NOMO-1 (cell line): Measurements from ENCODE around the gene ADCY9.

Source experiments
- DNase-seq, 2 experiments: peaks; one replicate each; lab custom pipeline; 2025; ENCODE audit not compliant: unreplicated experiment in 2 of 2; lab: John Stamatoyannopoulos, UW

ADCY9 gene

GRCh38 chr16:4124535-4125294 lies 8.5 kb upstream of the ADCY9 start:
- no peak for DNase-seq

GRCh38 chr16:4123616-4124300 lies 7.5 kb upstream of the ADCY9 start:
- no peak for DNase-seq

- no peak for DNase-seq
These were observed 3.9 kb upstream of the ADCY9 start for GRCh38 chr16:4120176-4120575.

GRCh38 chr16:4117250-4117578 lies 972 bp upstream of the ADCY9 start:
- DNase-seq: no peak

- DNase-seq: no peak
These were observed 308 bp downstream of the ADCY9 start for GRCh38 chr16:4115949-4116318.

- DNase-seq: peak; percentile 34 to 59
These were observed 863 bp downstream of the ADCY9 start for GRCh38 chr16:4115209-4115948.

- peak in 1 of 2 experiments; percentile 30 for DNase-seq
These were observed 1.7 kb downstream of the ADCY9 start for GRCh38 chr16:4114257-4115208.

GRCh38 chr16:4113358-4114256 lies 2.6 kb downstream of the ADCY9 start:
- DNase-seq: peak; percentile 18 to 59

- DNase-seq: peak in 1 of 2 experiments; percentile 20
These were observed 4.2 kb downstream of the ADCY9 start for GRCh38 chr16:4111748-4112696.

- no peak for DNase-seq
These were observed 5.6 kb downstream of the ADCY9 start for GRCh38 chr16:4110680-4111079.

GRCh38 chr16:4110065-4110464 lies 6.2 kb downstream of the ADCY9 start:
- DNase-seq: no peak

GRCh38 chr16:4109250-4109736 lies 6.9 kb downstream of the ADCY9 start:
- DNase-seq: no peak

GRCh38 chr16:4106516-4106915 lies 9.7 kb downstream of the ADCY9 start:
- DNase-seq: no peak

- no peak for DNase-seq
These were observed 10.4 kb downstream of the ADCY9 start for GRCh38 chr16:4105848-4106247.

- DNase-seq: no peak
These were observed 12.5 kb downstream of the ADCY9 start for GRCh38 chr16:4103745-4104144.

GRCh38 chr16:4101421-4102219 lies 14.6 kb downstream of the ADCY9 start:
- DNase-seq: no peak

GRCh38 chr16:4098501-4098900 lies 17.7 kb downstream of the ADCY9 start:
- DNase-seq: no peak

- no peak for DNase-seq
These were observed 18.4 kb downstream of the ADCY9 start for GRCh38 chr16:4097826-4098240.
